Adrenal gland (tissue), 5 donors: ENCODE data around the gene ASXL2.

Experiments
- CTCF ChIP-seq, 6 experiments: fragments of 450-650 bp in 4 of 6; fragments of 200-600 bp in 2 of 6; sonication (generic) in 1 of 6; IDR thresholded peaks; 1 replicate in 5 of 6; 2 replicates in 1 of 6; pipeline versions ENCODE4 v1.5.1 to v1.8.0; 2016 to 2021; ENCODE audit warnings: antibody characterized with exemption in 6 of 6, mild to moderate bottlenecking in 2 of 6, moderate library complexity in 1 of 6
- POLR2A ChIP-seq, 2 donors: fragments of 450-650 bp; IDR thresholded peaks; one replicate each; pipeline ENCODE4 v1.6.1; 2017; ENCODE audit warnings: antibody characterized with exemption in 2 of 2, mild to moderate bottlenecking in 2 of 2, moderate library complexity in 1 of 2
- donor health status: DM: no; HTN: no; CAD: no.

- TF ChIP-seq CTCF (IDR thresholded peaks at IDR 0.05) (no peak), POLR2A (IDR thresholded peaks at IDR 0.05) (no peak)
Measured at GRCh38 chr2:25790074-25790790, 88.1 kb downstream of the ASXL2 start.
